Neuronal stem cell (in vitro differentiated cells): ENCODE measurements around the gene PLA2G1B.

Source experiments
- DNase-seq: peaks from one replicate; pipeline ENCODE4 v3.0.0-alpha.2; 2013; ENCODE audit warnings: low spot score
- H2AFZ ChIP-seq: one replicate; pipeline ENCODE4 v1.6.1; 2013; ENCODE audit warnings: mild to moderate bottlenecking, low read length, inconsistent platforms
- H2AK5ac ChIP-seq: 2 replicates; pipeline ENCODE4 v1.6.1; 2013; ENCODE audit warnings: low read depth, mild to moderate bottlenecking, inconsistent platforms, low read length, moderate library complexity, mixed read lengths
- H2BK120ac ChIP-seq: 2 replicates; pipeline ENCODE4 v1.6.1; 2013; ENCODE audit warnings: low read depth, mild to moderate bottlenecking, inconsistent platforms, low read length, moderate library complexity, mixed read lengths
- H2BK12ac ChIP-seq: one replicate; pipeline ENCODE4 v1.6.1; 2013; ENCODE audit warnings: low read length, inconsistent platforms
- H2BK15ac ChIP-seq: 2 replicates; pipeline ENCODE4 v1.6.1; 2013; ENCODE audit warnings: mild to moderate bottlenecking, low read length, inconsistent platforms, mixed read lengths
- H2BK5ac ChIP-seq: one replicate; pipeline ENCODE4 v1.6.1; 2013; ENCODE audit warnings: inconsistent platforms, mild to moderate bottlenecking, low read length, moderate library complexity
- H3K14ac ChIP-seq: one replicate; pipeline ENCODE4 v1.6.1; 2013; ENCODE audit warnings: low read length, inconsistent platforms
- H3K18ac ChIP-seq: 2 replicates; pipeline ENCODE4 v1.6.1; 2013; ENCODE audit warnings: low read length, inconsistent platforms
- H3K23ac ChIP-seq: 2 replicates; pipeline ENCODE4 v1.6.1; 2013; ENCODE audit warnings: low read depth, mild to moderate bottlenecking, mixed read lengths, low read length, inconsistent platforms; ENCODE audit not compliant: poor library complexity
- H3K27ac ChIP-seq: replicated peaks from 3 replicates; pipeline ENCODE4 v1.5.1; 2013; ENCODE audit warnings: low read length, inconsistent platforms
- H3K27me3 ChIP-seq, 3 experiments: 2 replicates each; pipeline ENCODE4 v1.6.1; 2013; ENCODE audit warnings: low read length in 3 of 3, mild to moderate bottlenecking in 2 of 3, inconsistent platforms in 1 of 3, low read depth in 1 of 3, mixed read lengths in 1 of 3, moderate library complexity in 1 of 3; ENCODE audit not compliant: control insufficient read depth in 3 of 3, insufficient read depth in 3 of 3
- H3K36me3 ChIP-seq, 2 donors: replicated peaks in 1 of 2; 2 replicates each; pipeline ENCODE4 v1.6.1; 2013; ENCODE audit warnings: low read length in 2 of 2; ENCODE audit not compliant: control insufficient read depth in 2 of 2, insufficient read depth in 2 of 2
- H3K4ac ChIP-seq: 2 replicates; pipeline ENCODE4 v1.6.1; 2013; ENCODE audit warnings: inconsistent platforms, mild to moderate bottlenecking, low read length, moderate library complexity
- H3K4me1 ChIP-seq, 2 donors: 1 replicate in 1 of 2; 2 replicates in 1 of 2; pipeline ENCODE4 v1.6.1; 2013; ENCODE audit warnings: low read length in 2 of 2, low read depth in 1 of 2; ENCODE audit not compliant: control insufficient read depth in 2 of 2, insufficient read depth in 1 of 2
- H3K4me2 ChIP-seq: one replicate; pipeline ENCODE4 v1.6.1; 2013; ENCODE audit warnings: mild to moderate bottlenecking, low read length, inconsistent platforms; ENCODE audit not compliant: insufficient read depth, poor library complexity, severe bottlenecking
- H3K4me3 ChIP-seq, 2 donors: 2 replicates each; pipeline ENCODE4 v1.5.1; 2013; ENCODE audit warnings: low read length in 2 of 2, mild to moderate bottlenecking in 2 of 2, inconsistent platforms in 1 of 2, moderate library complexity in 1 of 2
- H3K79me1 ChIP-seq: one replicate; pipeline ENCODE4 v1.6.1; 2013; ENCODE audit warnings: low read depth, mild to moderate bottlenecking, inconsistent platforms, low read length, moderate library complexity
- H3K9ac ChIP-seq: one replicate; pipeline ENCODE4 v1.6.1; 2013; ENCODE audit warnings: mild to moderate bottlenecking, low read depth, low read length, inconsistent platforms; ENCODE audit not compliant: poor library complexity
- H3K9me3 ChIP-seq, 2 donors: replicated peaks in 1 of 2; 2 replicates each; pipeline versions ENCODE3 to v1.6.1; 2013; ENCODE audit warnings: low read length in 2 of 2, mild to moderate bottlenecking in 2 of 2, inconsistent platforms in 1 of 2, low read depth in 1 of 2, mixed read lengths in 1 of 2, moderate library complexity in 1 of 2; ENCODE audit not compliant: control insufficient read depth in 2 of 2, insufficient read depth in 1 of 2
- H4K8ac ChIP-seq: one replicate; pipeline ENCODE4 v1.6.1; 2013; ENCODE audit warnings: low read depth, mild to moderate bottlenecking, inconsistent platforms, low read length, moderate library complexity
- H4K91ac ChIP-seq: one replicate; pipeline ENCODE4 v1.6.1; 2013; ENCODE audit warnings: low read length, low read depth, mild to moderate bottlenecking, inconsistent platforms; ENCODE audit not compliant: poor library complexity
- WGBS, 2 donors: extraction: QIAGEN DNeasy Blood & Tissue Kit; methylation state at CpG; one replicate each; pipeline ENCODE4 v1.1.7; 2013; ENCODE audit warnings: missing lambda C conversion rate in 2 of 2, mixed read lengths in 1 of 2; ENCODE audit not compliant: insufficient read length in 2 of 2, insufficient replicate concordance in 1 of 2; ENCODE audit errors: extremely low coverage in 2 of 2; 5-methylcytosine and 5-hydroxymethylcytosine counted together

PLA2G1B gene

GRCh38 chr12:120353136-120353535 is 25.6 kb upstream of the PLA2G1B start:
- no peak for DNase-seq
- no peak overlapping the region for H3K4me3 ChIP-seq
- no peak overlapping the region for H4K91ac ChIP-seq
- H3K23ac ChIP-seq: no peak overlapping the region
- H3K14ac ChIP-seq: no peak overlapping the region
- no peak overlapping the region for H3K4ac ChIP-seq
- H2BK15ac ChIP-seq: no peak overlapping the region
- H3K9me3 ChIP-seq: peaks cover 0 to 4% of the 10 kb centered on the region in 2 donors
- no peak overlapping the region for H3K9ac ChIP-seq
- H3K4me1 ChIP-seq: peaks cover 4 to 11% of the 10 kb centered on the region in 2 donors
- H3K27ac ChIP-seq: no peak overlapping the region
- no peaks in the 10 kb centered on the region for H3K27me3 ChIP-seq
- H2BK12ac ChIP-seq: peak overlapping the region; percentile 27
- no peak overlapping the region for H3K18ac ChIP-seq
- no peak overlapping the region for H3K4me2 ChIP-seq
- peaks cover 65 to 95% of the 10 kb centered on the region in 2 donors for H3K36me3 ChIP-seq
- no CpG with 5 or more reads among the region's 6 CpGs for WGBS, 2 donors
- no peak overlapping the region for H2AK5ac ChIP-seq
- H2BK120ac ChIP-seq: no peak overlapping the region
- H3K79me1 ChIP-seq: peaks cover 3% of the 10 kb centered on the region
- peak overlapping the region; percentile 19 for H2BK5ac ChIP-seq
- no peak overlapping the region for H4K8ac ChIP-seq
- H2AFZ ChIP-seq: no peak overlapping the region

- Histone ChIP-seq H3K79me1 (peaks cover 6% of the 10 kb centered on the region), H2BK120ac (no peak overlapping the region), H2BK15ac (no peak overlapping the region), H3K4ac (no peak overlapping the region), H2BK12ac (no peak overlapping the region), H2AK5ac (no peak overlapping the region), H2BK5ac (no peak overlapping the region), H3K27ac (no peak overlapping the region), H3K9ac (no peak overlapping the region), H3K4me3 (no peak overlapping the region), H3K18ac (no peak overlapping the region), H3K4me2 (no peak overlapping the region), H3K14ac (no peak overlapping the region), H2AFZ (no peak overlapping the region), H3K9me3 (peaks cover 0 to 6% of the 10 kb centered on the region in 2 donors), H3K36me3 (peaks cover 67 to 95% of the 10 kb centered on the region in 2 donors), H3K4me1 (peaks cover 2 to 5% of the 10 kb centered on the region in 2 donors), H3K23ac (no peak overlapping the region), H4K91ac (no peak overlapping the region), H3K27me3 (no peaks in the 10 kb centered on the region), H4K8ac (no peak overlapping the region)
- no peak for DNase-seq
- WGBS, 2 donors: no CpG with 5 or more reads among the region's 5 CpGs
These were observed 24.5 kb upstream of the PLA2G1B start for GRCh38 chr12:120352117-120352516.

- no CpG with 5 or more reads among the region's 19 CpGs for WGBS, 2 donors
- Histone ChIP-seq H2AFZ (no peak overlapping the region), H3K9me3 (peaks cover 0 to 6% of the 10 kb centered on the region in 2 donors), H3K23ac (no peak overlapping the region), H3K4me1 (no peaks in the 10 kb centered on the region), H3K4me3 (no peak overlapping the region), H2BK5ac (no peak overlapping the region), H2AK5ac (no peak overlapping the region), H3K27me3 (no peaks in the 10 kb centered on the region), H3K4me2 (no peak overlapping the region), H2BK12ac (no peak overlapping the region), H3K79me1 (peaks cover 6% of the 10 kb centered on the region), H2BK120ac (no peak overlapping the region), H3K27ac (no peak overlapping the region), H3K36me3 (peaks cover 62 to 94% of the 10 kb centered on the region in 2 donors), H4K91ac (no peak overlapping the region), H2BK15ac (no peak overlapping the region), H3K4ac (no peak overlapping the region), H3K9ac (no peak overlapping the region), H3K18ac (no peak overlapping the region), H3K14ac (no peak overlapping the region), H4K8ac (no peak overlapping the region)
- no peak for DNase-seq
These were observed 23.2 kb upstream of the PLA2G1B start for GRCh38 chr12:120350576-120351350.

GRCh38 chr12:120347766-120348165 is 20.2 kb upstream of the PLA2G1B start:
- Histone ChIP-seq H3K23ac (peak overlapping the region; percentile 85), H2AFZ (no peak overlapping the region), H3K4me2 (peak overlapping the region; percentile 4), H2BK15ac (no peak overlapping the region), H3K9ac (no peak overlapping the region), H2BK5ac (no peak overlapping the region), H3K4me3 (no peak overlapping the region), H2BK120ac (no peak overlapping the region), H3K4ac (no peak overlapping the region), H3K79me1 (peaks cover 6% of the 10 kb centered on the region), H3K4me1 (peaks cover 0 to 2% of the 10 kb centered on the region in 2 donors), H4K8ac (no peak overlapping the region), H2AK5ac (no peak overlapping the region), H3K27ac (no peak overlapping the region), H3K27me3 (no peaks in the 10 kb centered on the region), H4K91ac (no peak overlapping the region), H2BK12ac (no peak overlapping the region), H3K9me3 (peaks cover 0 to 1% of the 10 kb centered on the region in 2 donors), H3K36me3 (peaks cover 62 to 94% of the 10 kb centered on the region in 2 donors), H3K14ac (peak overlapping the region; percentile 66), H3K18ac (no peak overlapping the region)
- DNase-seq: no peak
- no CpG with 5 or more reads among the region's 11 CpGs for WGBS, 2 donors
